Ecto neural progenitor cell (in vitro differentiated cells): ENCODE data around the gene ZC3H7A.
"Not testable (repeated sequence)": the region's sequence is repeated elsewhere in the genome, so short reads cannot be mapped to it uniquely, and the experiment has no call there.

ENCODE experiments used
- DNase-seq: peaks from one replicate; pipeline ENCODE4 v3.0.0-alpha.2; 2018; ENCODE audit warnings: low spot score

Gene ZC3H7A, protein sequence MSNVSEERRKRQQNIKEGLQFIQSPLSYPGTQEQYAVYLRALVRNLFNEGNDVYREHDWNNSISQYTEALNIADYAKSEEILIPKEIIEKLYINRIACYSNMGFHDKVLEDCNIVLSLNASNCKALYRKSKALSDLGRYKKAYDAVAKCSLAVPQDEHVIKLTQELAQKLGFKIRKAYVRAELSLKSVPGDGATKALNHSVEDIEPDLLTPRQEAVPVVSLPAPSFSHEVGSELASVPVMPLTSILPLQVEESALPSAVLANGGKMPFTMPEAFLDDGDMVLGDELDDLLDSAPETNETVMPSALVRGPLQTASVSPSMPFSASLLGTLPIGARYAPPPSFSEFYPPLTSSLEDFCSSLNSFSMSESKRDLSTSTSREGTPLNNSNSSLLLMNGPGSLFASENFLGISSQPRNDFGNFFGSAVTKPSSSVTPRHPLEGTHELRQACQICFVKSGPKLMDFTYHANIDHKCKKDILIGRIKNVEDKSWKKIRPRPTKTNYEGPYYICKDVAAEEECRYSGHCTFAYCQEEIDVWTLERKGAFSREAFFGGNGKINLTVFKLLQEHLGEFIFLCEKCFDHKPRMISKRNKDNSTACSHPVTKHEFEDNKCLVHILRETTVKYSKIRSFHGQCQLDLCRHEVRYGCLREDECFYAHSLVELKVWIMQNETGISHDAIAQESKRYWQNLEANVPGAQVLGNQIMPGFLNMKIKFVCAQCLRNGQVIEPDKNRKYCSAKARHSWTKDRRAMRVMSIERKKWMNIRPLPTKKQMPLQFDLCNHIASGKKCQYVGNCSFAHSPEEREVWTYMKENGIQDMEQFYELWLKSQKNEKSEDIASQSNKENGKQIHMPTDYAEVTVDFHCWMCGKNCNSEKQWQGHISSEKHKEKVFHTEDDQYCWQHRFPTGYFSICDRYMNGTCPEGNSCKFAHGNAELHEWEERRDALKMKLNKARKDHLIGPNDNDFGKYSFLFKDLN

DNA sequence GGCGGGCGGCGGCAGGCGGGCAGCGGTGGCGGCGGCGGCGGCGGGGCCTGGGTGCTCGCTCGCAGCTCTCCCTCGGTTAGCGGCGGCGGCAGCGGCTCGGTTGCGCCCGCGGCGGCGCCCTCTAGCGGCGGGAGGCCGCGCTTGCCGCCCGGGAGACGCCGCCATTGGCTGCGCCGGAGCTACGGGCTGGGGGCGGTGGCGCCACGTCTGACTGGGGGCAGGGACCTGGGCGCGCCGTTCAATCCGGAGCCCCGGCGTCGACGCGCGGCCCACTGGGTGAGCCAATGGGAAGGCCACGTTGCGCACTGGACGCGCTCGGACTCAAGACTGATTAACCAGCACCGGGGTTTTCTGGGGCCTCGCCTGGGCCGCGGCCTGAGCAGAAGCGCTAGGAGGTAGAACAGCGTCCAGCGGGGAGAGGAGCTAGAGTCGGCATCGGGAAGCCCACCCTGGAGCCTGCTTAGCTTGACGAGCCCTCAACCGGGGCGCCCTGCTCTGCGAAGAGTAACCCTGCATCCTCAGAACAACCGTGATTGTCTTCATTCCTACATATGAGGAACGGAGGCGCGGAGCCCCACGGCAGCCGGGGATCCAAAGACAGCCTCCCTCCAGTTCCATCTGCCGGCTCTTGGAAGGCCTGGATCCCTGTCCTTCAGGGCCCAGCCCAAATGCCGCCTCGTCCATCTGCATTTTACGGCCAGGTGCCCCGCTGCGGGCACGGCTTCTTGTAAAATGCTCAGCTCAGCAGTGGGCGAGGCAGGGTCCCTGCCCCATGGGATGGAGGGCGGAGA lies at the start of gene ZC3H7A:
Gene ZC3H7A (minus strand): TSS at position 93 of the 791 bp plus-strand sequence. CDS start 14,904 bp downstream, outside the sequence.
- peak; percentile 98 for DNase-seq

DNA sequence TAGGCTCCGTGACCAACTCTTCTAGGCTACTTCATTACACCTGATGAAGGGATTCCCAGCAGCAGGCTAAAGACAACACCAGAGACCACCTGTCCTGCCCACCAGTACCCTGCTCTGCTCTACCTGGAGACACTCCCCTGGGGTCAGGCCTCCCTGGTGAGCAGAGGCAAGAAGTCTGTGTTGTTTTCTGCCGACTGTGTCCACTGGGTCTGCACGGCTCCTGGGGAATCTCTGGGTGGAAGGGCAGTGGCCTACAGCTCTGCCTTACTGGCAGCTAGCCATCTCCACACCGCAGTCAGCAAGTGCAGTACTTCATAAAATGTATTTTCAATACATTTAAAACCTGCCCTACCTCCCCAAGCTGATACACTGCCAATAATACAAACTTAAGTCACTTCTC lies 47.4 kb upstream of the ZC3H7A start:
- DNase-seq, result no peak

DNA sequence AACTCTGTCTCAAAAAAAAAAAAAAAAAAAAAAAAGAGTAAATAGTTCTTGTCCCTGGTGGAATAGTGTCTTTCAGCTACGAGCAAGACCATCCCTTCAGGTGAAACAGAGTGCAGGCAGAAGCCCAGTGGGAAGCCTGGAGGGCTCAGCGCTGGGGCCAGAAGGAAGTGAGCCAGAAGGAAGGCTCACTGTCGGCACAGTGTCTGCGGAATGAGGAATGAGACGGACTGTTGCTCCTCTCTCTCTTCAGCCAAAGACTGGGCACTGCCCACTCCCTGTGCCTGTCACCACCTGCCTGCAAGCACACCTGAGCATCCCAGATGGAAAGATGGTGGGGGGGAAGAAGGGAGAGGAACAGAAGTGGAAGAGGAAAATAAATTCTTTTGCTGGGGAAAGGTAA lies 46.8 kb upstream of the ZC3H7A start:
- no peak for DNase-seq

DNA sequence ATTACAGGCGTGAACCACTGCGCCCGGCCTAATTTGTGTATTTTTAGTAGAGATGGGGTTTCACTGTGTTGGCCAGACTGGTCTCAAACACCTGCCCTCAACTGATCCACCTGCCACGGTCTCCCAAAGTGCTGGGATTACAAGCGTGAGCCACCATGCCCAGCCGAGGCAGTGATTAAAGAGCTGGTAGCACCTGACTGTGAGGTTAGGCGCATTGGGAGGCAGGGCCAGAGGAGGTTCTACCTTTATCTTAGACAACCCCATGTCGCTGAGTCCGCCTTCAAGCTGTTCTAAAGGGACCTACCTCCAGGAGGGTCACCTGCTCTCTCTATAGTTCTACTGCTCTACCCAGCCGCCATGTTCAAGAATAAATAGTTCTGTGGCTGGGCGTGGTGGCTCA lies 46.1 kb upstream of the ZC3H7A start:
- DNase-seq, result no peak

DNA sequence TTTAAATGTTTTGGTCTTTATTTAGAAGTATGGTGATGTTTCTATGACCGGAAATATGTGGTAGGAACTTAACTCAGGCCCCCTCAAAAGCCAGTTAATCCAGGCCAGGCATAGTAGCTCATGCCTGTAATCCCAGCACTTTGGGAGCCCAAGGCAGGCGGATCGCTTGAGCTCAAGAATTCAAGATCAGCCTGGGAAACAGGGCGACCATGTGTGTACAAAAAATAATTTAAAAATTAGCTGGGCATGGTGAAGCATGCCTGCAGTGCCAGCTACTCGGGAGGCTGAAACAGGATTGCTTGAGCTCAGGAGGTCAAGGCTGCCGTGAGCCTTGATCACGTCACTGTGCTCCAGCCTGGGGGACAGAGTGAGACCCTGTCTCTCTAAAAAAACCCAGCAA lies 44.0 kb upstream of the ZC3H7A start:
- DNase-seq, result no peak

DNA sequence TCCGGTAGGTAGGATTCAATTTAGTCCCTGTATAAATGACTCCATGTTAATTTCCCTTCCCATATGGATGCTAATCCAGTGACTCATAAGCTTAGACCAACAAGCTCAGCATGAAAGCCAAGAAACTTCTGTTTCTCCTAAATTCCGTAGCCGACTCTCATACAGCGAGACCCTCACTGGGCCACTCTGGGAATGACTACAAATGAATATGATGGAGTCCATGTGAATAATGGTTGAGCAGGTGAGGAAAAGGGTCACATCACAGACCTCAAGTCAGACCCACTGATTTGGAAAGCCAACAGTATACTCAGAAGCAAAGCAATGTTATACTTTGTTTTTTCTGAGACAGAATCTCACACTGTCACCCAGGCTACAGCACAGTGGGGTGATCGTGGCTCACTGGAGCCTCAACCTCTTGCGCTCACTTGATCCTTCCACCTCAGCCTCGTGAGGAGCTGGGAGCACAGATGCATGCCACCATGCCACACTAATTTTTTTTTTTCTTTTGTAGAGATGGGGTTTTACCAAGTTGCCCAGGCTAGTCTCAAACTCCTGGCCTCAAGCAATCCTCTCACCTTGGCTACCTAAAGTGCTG lies 39.7 kb upstream of the ZC3H7A start:
- DNase-seq, result no peak

DNA sequence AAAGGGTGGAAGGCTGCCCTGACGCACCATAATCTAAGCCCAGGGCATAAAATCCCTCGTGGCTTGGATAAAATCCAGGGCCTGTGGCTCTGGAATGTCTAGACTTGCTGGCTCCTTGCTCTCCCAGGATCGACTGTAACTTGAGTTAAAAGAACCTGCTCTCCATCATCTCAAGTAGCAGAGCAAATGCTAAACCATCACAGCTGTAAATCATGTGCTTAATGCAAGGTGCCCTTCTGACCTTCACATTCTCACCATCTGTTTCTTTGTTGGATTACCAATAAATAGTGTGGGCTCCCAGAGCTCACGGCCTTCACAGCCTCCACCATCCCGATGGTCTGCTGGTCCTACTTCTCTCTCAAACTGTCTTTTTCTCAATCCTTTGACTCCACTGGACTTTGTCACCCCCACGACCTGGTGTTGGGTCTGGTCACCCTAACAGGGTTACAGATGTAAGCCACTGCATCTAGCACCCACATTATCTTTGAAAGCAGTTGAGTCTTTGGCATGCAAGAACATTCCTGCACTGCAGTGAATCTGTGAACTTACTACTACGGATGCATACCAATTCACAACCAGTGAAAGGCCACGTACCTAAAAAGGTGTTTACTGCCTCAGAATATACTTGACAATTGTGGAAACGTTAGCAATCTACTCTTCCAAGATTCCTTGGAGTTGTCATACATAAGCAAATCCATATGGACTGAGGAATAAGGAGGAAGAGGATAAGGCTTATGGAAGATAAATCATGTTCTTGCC lies 39.0 kb upstream of the ZC3H7A start:
- no peak for DNase-seq

DNA sequence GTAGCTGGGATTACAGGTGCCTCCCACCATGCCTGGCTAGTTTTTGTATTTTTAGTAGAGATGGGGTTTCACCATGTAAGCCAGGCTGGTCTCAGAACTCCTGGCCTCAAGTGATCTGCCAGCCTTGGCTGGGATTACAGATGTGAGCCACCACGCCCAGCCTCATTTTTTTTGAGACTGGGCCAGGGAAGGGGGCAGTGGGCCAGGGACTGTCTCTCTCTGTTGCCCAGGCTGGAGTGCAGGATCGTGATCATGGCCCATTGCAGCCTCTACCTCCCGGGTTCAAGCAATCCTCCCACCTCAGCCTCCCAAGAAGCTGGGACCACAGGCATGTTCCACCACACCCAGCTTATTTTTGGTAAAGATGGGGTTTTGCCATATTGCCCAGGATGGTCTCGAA lies 38.3 kb upstream of the ZC3H7A start:
- DNase-seq, result no peak

DNA sequence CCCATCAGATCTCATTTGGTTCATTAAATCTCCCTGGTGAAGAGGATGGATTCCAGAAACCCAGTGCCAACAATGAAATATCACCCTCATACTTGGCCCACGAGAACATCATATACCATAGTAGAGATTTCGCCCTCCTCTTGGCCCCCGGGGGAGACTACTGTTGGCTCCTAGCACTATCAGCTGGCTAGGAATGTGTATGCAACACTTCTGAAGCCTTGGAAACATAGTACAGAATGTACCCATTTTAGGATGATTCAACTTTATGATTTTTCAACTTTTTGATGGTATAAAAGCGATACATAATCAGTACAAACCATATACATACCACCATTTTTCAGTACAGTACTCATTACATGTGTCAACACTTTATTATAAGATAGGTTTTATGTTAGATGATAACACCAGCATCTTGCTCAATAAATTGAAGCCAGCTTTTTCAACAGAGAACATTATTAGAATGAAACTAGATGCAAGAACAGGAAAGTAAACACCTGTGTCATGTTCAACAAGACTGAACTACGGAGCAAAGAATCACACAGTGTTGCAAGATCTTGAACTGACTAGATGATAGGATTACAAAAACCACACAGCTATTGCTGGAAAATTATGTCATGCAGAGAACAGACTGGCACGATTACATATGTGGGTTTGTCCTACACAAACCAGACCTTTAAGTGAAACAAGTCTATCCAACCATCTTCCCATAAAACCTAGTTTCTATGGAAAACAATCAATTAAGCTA lies 37.1 kb upstream of the ZC3H7A start:
- DNase-seq, result no peak

DNA sequence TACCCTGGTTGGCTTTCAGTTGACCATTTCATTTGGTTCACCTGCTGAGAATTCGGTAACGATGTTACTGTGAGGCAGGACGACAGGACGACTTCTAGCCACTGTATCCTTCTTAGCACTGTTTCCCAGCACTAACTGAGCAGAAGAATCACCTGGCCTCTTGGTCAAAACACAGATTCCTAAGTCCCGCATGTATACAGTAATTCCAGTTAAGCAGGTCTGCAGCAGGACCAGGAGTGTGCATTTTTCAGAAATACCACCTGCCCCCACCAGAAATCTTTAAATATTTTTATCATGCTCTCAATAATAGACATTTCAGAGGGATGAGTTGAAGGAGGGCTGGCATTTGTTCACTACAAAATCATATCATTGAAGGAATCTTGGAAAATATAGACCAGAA lies 31.6 kb upstream of the ZC3H7A start:
- no peak for DNase-seq

DNA sequence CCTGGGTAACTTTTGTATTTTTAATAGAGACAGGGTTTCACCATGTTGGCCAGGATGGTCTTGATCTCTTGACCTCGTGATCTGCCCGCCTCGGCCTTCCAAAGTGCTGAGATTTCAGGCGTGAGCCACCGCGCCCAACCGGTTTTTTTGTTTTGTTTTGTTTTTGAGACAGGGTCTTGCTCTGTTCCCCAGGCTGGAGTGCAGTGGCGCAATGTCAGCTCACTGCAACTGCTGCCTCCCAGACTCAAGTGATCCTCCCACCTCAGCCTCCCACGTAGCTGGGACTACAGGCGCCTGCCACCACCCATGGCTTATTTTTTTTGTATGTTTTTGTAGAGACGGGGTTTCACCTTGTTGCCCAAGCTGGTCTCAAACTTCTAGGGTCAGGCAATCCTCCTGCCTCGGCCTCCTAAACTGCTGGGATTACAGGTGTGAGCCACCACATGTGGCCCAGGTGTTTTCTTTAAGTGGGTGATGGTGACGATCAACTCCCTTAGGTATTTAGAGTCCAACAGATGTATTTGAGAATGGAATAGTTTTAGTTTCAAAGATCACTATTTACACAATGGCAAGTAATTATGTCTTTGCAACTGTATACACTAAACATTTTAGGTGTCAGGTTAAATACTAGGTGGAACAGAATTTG lies 28.6 kb upstream of the ZC3H7A start:
- DNase-seq, result not testable (repeated sequence)

DNA sequence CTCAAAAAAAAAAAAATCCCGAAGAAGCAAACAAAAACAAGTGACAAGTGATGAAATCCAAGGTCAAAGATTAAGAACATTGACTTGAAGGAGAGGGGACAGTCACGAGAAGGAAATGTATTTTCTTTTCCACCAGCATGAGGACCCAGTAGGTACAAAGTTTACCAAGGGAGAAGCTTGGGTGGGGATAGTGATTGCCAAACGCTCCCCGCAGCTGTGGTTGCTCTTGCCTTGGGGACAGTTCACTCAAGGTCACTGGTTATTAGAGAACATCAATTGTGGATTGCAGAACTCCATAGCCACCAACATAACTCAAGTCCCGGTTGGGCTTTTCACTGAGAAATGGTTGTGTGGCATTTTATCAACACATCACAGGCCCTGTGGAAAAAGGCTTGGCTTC lies 27.3 kb upstream of the ZC3H7A start:
- no peak for DNase-seq

DNA sequence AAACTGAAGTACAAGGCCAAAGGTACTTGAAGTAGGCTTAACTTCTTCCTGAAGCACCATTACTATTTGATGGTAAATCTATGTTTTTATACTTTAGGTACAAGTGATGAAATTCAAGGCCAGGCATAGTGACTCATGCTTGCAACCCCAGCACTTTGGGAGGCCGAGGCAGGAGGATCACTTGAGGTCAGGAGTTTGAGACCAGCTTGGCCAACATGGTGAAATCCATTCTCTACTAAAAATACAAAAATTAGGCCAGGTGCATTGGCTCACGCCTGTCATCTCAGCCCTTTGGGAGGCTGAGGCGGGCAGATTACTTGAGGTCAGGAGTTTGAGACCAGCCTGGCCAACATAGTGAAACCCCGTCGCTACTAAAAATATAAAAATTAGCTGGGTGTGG lies 26.6 kb upstream of the ZC3H7A start:
- DNase-seq, result not testable (repeated sequence)

DNA sequence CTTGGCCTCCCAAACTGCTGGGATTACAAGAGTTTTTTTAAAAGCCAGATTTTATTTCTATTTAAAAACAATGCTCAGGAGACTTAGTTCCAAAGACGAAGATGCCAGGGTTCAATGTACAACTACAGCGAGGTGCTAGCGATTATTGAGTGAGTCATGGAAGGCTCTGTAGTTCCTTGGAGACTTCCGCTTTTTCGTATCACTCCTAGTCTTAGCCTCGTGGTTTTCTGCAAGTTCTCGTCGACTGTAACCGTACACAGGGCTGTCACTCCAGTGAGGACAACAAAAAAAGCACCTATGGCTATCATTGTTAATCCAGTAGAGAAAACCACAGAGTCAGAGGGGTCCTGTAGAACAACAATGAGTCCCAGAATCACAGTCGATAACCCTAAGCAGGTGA lies 22.7 kb upstream of the ZC3H7A start:
- no peak for DNase-seq

DNA sequence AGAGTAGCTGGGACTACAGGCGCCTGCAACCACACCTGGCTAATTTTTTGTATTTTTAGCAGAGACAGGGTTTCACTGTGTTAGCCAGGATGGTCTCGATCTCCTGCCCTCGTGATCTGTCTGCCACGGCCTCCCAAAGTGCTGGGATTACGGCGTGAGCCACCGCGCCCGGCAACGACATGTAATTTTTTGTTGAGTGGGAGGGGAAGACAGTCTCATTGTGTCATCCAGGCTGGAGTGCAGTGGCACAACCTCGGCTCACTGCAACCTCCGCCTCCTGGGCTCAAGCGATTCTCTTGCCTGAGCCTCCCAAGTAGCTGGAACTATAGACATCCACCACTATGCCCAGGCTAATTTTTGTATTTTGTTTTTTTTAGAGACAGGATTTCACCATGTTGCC lies 21.9 kb upstream of the ZC3H7A start:
- not testable (repeated sequence) for DNase-seq

DNA sequence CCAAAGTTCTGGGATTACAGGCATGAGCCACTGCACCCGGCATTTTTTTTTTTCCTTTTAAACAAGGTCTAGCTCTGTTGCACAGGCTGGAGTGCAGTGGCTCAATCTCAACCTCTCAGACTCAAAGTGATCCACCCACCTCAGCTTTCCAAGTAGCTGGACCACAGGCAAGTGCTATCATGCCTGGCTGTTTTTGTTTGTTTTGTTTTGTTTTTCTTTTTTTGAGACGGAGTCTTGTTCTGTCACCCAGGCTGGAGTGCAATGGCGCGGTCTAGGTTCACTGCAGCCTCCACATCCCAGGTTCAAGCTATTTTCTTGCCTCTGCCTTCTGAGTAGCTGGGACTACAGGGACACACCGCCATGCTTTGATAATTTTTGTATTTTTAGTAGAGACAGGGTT lies 19.1 kb upstream of the ZC3H7A start:
- no peak for DNase-seq

DNA sequence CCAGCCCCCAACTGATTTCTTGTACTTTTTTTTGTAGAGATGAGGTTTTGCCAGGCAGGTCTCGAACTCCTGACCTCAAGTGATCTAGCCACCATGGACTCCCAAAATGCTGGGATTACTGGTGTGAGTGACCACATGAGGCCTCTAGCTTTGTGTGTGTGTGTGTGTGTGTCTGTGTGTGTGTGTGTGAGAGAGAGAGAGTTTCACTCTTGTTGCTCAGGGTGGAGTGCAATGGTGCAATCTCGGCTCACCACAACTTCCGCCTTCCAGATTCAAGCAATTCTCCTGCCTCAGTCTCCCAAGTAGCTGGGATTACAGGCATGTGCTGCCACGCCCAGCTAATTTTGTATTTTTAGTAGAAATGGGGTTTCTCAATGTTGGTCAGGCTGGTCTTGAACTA lies 17.7 kb upstream of the ZC3H7A start:
- not testable (repeated sequence) for DNase-seq

DNA sequence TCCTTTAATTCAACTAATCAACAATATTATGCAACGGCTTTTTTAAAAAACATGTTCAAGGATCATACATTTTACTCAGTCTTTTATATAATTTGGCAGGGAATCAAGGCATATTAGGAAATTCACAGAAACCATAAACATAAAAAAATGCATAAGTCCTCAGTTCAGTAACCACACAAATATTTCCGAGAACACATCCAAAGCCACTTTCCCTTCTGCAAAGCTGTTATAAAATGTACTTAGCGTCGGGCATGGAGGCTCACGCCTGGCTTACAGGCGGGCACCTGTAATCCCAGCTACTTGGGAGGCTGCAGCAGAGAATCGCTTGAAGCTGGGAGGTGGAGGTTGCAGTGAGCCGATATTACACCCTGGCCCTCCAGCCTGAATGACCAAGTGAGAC lies 9.7 kb upstream of the ZC3H7A start:
- no peak for DNase-seq

DNA sequence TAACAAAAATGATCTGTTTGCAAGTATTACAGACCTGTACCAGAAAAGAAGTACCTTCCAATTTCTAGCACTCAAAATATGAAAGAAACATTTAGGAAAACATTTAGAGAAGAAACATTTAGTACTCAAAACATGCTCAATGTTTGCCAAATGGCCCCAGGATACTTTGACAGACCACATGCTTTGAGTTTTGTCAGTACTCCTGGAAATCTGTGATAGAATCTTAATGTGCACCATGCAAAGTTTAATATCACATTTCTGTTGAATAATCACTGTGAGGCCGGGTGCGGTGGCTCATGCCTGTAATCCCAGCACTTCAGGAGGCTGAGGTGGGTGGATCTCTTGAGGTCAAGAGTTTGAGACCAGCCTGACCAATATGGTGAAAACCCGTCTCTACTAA lies 8.5 kb upstream of the ZC3H7A start:
- DNase-seq, result no peak

DNA sequence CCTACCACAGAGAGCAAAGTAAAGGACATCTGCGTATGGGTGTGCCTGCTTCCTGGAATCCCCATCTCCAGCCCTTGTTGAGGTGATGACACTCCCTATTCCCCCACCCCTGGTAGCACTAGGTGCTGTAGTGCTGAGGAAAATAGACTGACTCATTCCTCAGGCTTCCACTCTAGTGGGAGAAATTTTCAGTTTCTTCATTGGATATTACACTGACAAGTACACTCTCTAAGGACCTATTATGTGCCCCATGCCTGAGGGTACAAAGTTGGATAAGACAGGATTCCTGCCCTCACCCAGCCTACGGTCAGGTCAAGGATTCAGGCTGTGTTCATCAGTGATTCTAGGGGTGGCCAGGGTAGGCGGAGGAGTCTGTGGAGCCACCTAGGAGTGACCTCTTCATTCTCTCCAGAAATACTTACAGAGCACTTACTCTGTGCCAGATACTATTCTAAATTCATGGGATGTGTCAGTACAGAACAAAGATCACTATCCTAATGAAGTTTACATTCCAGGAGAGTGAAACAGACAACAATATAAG lies 4.5 kb upstream of the ZC3H7A start:
- DNase-seq, result no peak
